Measurements from ENCODE around the gene OPA3.
A peak's percentile ranks its signal among the peaks of the same experiment; 100 is the strongest.

OPA3 gene

GRCh38 chr19:45484273-45484945, 100.2 kb downstream of the OPA3 start:
- peaks cover 0 to 8% (median 6%) of the 10 kb centered on the region in 4 experiments for H3K4me1 ChIP-seq (ENCODE audit: control extremely low read depth in 1 of 4, control insufficient read depth in 4 of 4, insufficient read depth in 4 of 4, low read length in 3 of 4)
- no peak overlapping the region for H3K27ac ChIP-seq (ENCODE audit: insufficient read depth in 1 of 2, low read depth in 1 of 2, low read length in 2 of 2, poor library complexity in 1 of 2, severe bottlenecking in 2 of 2)
- no peaks in the 10 kb centered on the region for H3K27me3 ChIP-seq (replicated peaks in 2 of 5; ENCODE audit: control insufficient read depth in 4 of 5, insufficient read depth in 5 of 5, low read length in 4 of 5)
- H3K4me3 ChIP-seq (ENCODE audit: control insufficient read depth in 1 of 7, extremely low read depth in 1 of 7, insufficient read depth in 4 of 7, low read depth in 2 of 7, low read length in 6 of 7), result no peak overlapping the region
- no peaks in the 10 kb centered on the region for H3K36me3 ChIP-seq (ENCODE audit: control insufficient read depth in 4 of 4, insufficient read depth in 4 of 4, low read length in 3 of 4)
- POLR2A ChIA-PET, result interaction anchor here (0.9 to 1.2 kb wide), 2 partner anchors 9 to 15 kb away, joined by 3 to 4 read pairs; no protein-coding TSS in a partner anchor
- WGBS (ENCODE audit: insufficient coverage), result 96% methylated on average over 12 of the region's 13 CpGs
- CTCF ChIA-PET, result interaction anchor here (0.7 to 13.7 kb wide), 14 partner anchors 10 to 161 kb away, joined by 3 to 289 read pairs (median 6); partner anchors contain the start of genes FOSB, OPA3 and PPP1R13L
- no peaks in the 10 kb centered on the region for H3K9me3 ChIP-seq (ENCODE audit: control extremely low read depth in 1 of 5, control insufficient read depth in 4 of 5, insufficient read depth in 2 of 5, low read depth in 1 of 5, low read length in 4 of 5)
- DNase-seq, result no peak

DNA sequence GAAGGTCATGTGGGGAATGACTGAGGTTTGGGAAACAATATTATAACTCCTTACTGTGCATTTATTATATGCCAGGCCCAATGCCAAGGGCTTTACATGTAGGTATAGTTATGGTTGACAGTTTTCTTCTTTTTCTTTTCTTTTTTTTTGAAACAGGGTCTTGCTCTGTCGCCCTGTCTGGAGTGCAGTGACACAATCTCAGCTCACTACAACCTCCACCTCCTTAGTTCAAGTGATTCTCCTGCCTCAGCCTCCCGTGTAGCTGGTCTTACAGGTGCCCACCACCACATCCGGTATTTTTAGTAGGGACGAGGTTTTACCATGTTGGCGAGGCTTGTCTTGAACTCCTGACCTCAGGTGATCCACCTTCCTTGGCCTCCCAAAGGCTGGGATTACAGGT, 101.6 kb downstream of the OPA3 start:
- Histone ChIP-seq H3K36me3 (ENCODE audit: control insufficient read depth in 4 of 4, insufficient read depth in 4 of 4, low read length in 3 of 4) (no peaks in the 10 kb centered on the region), H3K4me1 (ENCODE audit: control extremely low read depth in 1 of 4, control insufficient read depth in 4 of 4, insufficient read depth in 4 of 4, low read length in 3 of 4) (peaks cover 6 to 20% (median 10%) of the 10 kb centered on the region in 4 experiments), H3K27me3 (replicated peaks in 2 of 5; ENCODE audit: control insufficient read depth in 4 of 5, insufficient read depth in 5 of 5, low read length in 4 of 5) (no peaks in the 10 kb centered on the region), H3K27ac (ENCODE audit: insufficient read depth in 1 of 2, low read depth in 1 of 2, low read length in 2 of 2, poor library complexity in 1 of 2, severe bottlenecking in 2 of 2) (no peak overlapping the region), H3K9me3 (ENCODE audit: control extremely low read depth in 1 of 5, control insufficient read depth in 4 of 5, insufficient read depth in 2 of 5, low read depth in 1 of 5, low read length in 4 of 5) (no peaks in the 10 kb centered on the region), H3K4me3 (ENCODE audit: control insufficient read depth in 1 of 7, extremely low read depth in 1 of 7, insufficient read depth in 4 of 7, low read depth in 2 of 7, low read length in 6 of 7) (no peak overlapping the region)
- ChIA-PET CTCF (interaction anchor here (13.7 kb wide), 1 partner anchor 47 kb away, joined by 289 read pairs; no protein-coding TSS in a partner anchor), POLR2A (no interaction called here)
- no peak for DNase-seq
- 94% methylated on average over 5 of the region's 5 CpGs for WGBS (ENCODE audit: insufficient coverage)

GRCh38 chr19:45478454-45479238, 106.0 kb downstream of the OPA3 start:
- Histone ChIP-seq H3K27me3 (replicated peaks in 2 of 5; ENCODE audit: control insufficient read depth in 4 of 5, insufficient read depth in 5 of 5, low read length in 4 of 5) (peaks cover 0 to 30% (median 12%) of the 10 kb centered on the region in 5 experiments), H3K36me3 (ENCODE audit: control insufficient read depth in 4 of 4, insufficient read depth in 4 of 4, low read length in 3 of 4) (no peaks in the 10 kb centered on the region), H3K27ac (ENCODE audit: insufficient read depth in 1 of 2, low read depth in 1 of 2, low read length in 2 of 2, poor library complexity in 1 of 2, severe bottlenecking in 2 of 2) (peak overlapping the region; percentile 99), H3K4me3 (ENCODE audit: control insufficient read depth in 1 of 7, extremely low read depth in 1 of 7, insufficient read depth in 4 of 7, low read depth in 2 of 7, low read length in 6 of 7) (peak overlapping the region; percentile 50 to 98 (median 69)), H3K4me1 (ENCODE audit: control extremely low read depth in 1 of 4, control insufficient read depth in 4 of 4, insufficient read depth in 4 of 4, low read length in 3 of 4) (peaks cover 5 to 21% (median 11%) of the 10 kb centered on the region in 4 experiments), H3K9me3 (ENCODE audit: control extremely low read depth in 1 of 5, control insufficient read depth in 4 of 5, insufficient read depth in 2 of 5, low read depth in 1 of 5, low read length in 4 of 5) (no peaks in the 10 kb centered on the region)
- ChIA-PET POLR2A (interaction anchor here (0.7 to 2.1 kb wide), 8 partner anchors 10 to 1747 kb away, joined by 3 to 29 read pairs (median 4); partner anchors contain the start of genes FOSB and PPP1R13L), CTCF (interaction anchor here (0.9 to 13.7 kb wide), 16 partner anchors 10 to 164 kb away, joined by 3 to 289 read pairs (median 8); partner anchors contain the start of genes ERCC1, FOSB and PPP1R13L)
- peak; percentile 90 to 93 (median 93) for DNase-seq
- 0% methylated on average over 36 of the region's 39 CpGs for WGBS (ENCODE audit: insufficient coverage)

DNA sequence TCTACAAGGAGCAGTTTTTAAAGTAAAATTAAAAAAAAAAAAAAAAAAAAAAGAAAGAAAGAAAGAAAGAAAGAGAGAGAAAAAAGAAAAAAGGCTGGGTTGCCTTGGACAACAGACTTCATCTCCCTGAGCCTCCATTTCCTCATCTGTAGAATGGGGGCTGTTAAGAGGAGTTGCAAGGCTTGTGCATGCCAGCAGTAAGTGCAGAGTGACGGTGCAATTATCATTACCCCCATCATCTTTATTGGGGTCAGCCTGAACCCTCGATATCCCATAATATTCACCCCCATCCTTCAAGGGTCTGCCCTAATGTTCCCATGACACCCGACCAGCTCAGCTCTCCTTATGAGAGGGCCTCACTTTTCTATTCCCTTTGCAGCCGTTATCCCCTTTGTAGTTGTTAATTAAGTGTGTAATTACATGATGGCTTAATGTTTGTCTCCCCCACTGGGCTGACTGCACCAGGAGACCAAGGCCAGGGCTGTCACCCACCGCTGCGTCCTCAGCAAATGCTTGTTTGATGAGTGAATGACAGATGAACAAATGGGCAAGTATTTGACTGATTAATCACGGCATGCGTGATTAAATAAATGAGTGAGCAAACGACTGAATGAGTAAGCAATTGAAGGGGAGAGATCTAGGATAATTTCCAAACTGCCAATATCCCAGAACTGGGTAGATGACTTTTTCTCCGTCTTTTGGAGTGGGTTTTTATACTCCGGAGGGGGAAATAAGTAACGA, 106.7 kb downstream of the OPA3 start:
- Histone ChIP-seq H3K27me3 (replicated peaks in 2 of 5; ENCODE audit: control insufficient read depth in 4 of 5, insufficient read depth in 5 of 5, low read length in 4 of 5) (peaks cover 0 to 38% (median 12%) of the 10 kb centered on the region in 5 experiments), H3K4me3 (ENCODE audit: control insufficient read depth in 1 of 7, extremely low read depth in 1 of 7, insufficient read depth in 4 of 7, low read depth in 2 of 7, low read length in 6 of 7) (peak overlapping the region in 6 of 7 experiments; percentile 67 to 98 (median 76)), H3K4me1 (ENCODE audit: control extremely low read depth in 1 of 4, control insufficient read depth in 4 of 4, insufficient read depth in 4 of 4, low read length in 3 of 4) (peaks cover 6 to 21% (median 11%) of the 10 kb centered on the region in 4 experiments), H3K27ac (ENCODE audit: insufficient read depth in 1 of 2, low read depth in 1 of 2, low read length in 2 of 2, poor library complexity in 1 of 2, severe bottlenecking in 2 of 2) (peak overlapping the region in 1 of 2 experiments; percentile 99), H3K9me3 (ENCODE audit: control extremely low read depth in 1 of 5, control insufficient read depth in 4 of 5, insufficient read depth in 2 of 5, low read depth in 1 of 5, low read length in 4 of 5) (no peaks in the 10 kb centered on the region), H3K36me3 (ENCODE audit: control insufficient read depth in 4 of 4, insufficient read depth in 4 of 4, low read length in 3 of 4) (peaks cover 0 to 2% (median under 1%) of the 10 kb centered on the region in 4 experiments)
- ChIA-PET POLR2A (interaction anchor here (0.7 to 2.1 kb wide), 6 partner anchors 9 to 1748 kb away, joined by 3 to 29 read pairs (median 4); partner anchors contain the start of genes FOSB and PPP1R13L), CTCF (interaction anchor here (0.9 to 13.7 kb wide), 14 partner anchors 11 to 164 kb away, joined by 3 to 289 read pairs (median 12); partner anchors contain the start of genes FOSB and PPP1R13L)
- 3% methylated on average over 8 of the region's 12 CpGs for WGBS (ENCODE audit: insufficient coverage)
- DNase-seq, result peak in 1 of 3 donors; percentile 73
